PFSK-1 (cell line): ENCODE results near the gene MACROH2A1.

Experiments
- FOXP2 ChIP-seq: optimal IDR thresholded peaks from 2 replicates; pipeline ENCODE3; 2011; ENCODE audit warnings: borderline replicate concordance, control low read depth, inconsistent platforms; ENCODE audit not compliant: insufficient read depth; ENCODE audit errors: extremely low read length, extremely low read depth
- POLR2AphosphoS5 ChIP-seq: IDR thresholded peaks from 2 replicates; pipeline ENCODE4 v1.6.1; 2012; ENCODE audit warnings: low read depth, mild to moderate bottlenecking, control low read depth, low read length, moderate library complexity
- SIN3A ChIP-seq: IDR thresholded peaks from 2 replicates; pipeline ENCODE4 v1.6.1; 2012; ENCODE audit warnings: mild to moderate bottlenecking, low read length, moderate library complexity, borderline replicate concordance; ENCODE audit not compliant: insufficient read depth
- TAF1 ChIP-seq: IDR thresholded peaks from 2 replicates; pipeline ENCODE4 v1.6.1; 2012; ENCODE audit warnings: low read length, control low read depth, borderline replicate concordance; ENCODE audit not compliant: insufficient read depth
- TF ChIP-seq, protein P1 (sequence below), 2 experiments: IDR thresholded peaks; 2 replicates each; pipeline versions ENCODE4 v1.6.1 to v1.8.0; 2011 to 2012; ENCODE audit warnings: low read depth in 2 of 2, low read length in 2 of 2, control low read depth in 1 of 2, inconsistent platforms in 1 of 2, mild to moderate bottlenecking in 1 of 2, moderate library complexity in 1 of 2; ENCODE audit not compliant: insufficient read depth in 1 of 2

The MACROH2A1 gene

DNA sequence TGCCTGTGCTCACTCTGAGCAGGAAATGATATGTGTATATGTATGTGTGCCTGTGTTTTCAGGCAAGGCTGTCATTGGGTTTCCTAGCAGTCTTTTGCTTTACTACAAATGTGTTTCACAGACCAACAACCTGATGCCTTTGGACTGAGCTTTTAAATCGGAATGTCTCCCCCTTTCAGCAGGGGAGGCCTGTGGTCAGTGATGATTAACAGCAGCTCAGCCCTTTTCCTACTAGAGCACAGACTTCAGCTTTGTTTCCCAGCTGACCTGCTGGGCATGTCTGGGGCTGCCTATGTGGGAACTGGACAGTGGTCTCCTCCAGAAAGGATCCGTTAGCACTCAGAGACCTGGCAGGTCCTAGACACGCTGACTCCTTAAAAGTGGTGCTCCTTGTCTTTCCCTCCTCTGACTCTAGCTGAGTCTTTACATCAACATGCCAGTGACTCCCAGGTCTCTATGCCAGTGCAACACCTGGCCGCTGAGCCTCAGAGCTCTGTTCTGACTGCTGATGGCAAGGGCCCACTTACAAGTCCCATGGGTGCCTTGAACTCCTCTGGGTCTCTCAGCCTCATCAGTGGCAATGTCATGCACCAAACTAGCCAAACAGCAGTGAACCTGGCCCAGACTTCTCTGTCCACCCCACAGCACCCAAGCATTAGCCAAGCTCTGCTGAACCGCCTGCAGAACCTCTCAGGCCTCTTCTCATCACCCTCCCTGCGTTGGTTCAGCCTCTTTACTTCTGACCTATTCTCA lies 7.7 kb downstream of the MACROH2A1 start:
- TF ChIP-seq POLR2AphosphoS5: no peak
- no peak for TF ChIP-seq TAF1
- TF ChIP-seq FOXP2: no peak
- no peak for TF ChIP-seq SIN3A
- TF ChIP-seq, protein P1, sequence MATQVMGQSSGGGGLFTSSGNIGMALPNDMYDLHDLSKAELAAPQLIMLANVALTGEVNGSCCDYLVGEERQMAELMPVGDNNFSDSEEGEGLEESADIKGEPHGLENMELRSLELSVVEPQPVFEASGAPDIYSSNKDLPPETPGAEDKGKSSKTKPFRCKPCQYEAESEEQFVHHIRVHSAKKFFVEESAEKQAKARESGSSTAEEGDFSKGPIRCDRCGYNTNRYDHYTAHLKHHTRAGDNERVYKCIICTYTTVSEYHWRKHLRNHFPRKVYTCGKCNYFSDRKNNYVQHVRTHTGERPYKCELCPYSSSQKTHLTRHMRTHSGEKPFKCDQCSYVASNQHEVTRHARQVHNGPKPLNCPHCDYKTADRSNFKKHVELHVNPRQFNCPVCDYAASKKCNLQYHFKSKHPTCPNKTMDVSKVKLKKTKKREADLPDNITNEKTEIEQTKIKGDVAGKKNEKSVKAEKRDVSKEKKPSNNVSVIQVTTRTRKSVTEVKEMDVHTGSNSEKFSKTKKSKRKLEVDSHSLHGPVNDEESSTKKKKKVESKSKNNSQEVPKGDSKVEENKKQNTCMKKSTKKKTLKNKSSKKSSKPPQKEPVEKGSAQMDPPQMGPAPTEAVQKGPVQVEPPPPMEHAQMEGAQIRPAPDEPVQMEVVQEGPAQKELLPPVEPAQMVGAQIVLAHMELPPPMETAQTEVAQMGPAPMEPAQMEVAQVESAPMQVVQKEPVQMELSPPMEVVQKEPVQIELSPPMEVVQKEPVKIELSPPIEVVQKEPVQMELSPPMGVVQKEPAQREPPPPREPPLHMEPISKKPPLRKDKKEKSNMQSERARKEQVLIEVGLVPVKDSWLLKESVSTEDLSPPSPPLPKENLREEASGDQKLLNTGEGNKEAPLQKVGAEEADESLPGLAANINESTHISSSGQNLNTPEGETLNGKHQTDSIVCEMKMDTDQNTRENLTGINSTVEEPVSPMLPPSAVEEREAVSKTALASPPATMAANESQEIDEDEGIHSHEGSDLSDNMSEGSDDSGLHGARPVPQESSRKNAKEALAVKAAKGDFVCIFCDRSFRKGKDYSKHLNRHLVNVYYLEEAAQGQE (IDR thresholded peaks at IDR 0.05; ENCODE audit: insufficient read depth in 1 of 2, low read depth in 2 of 2, low read length in 2 of 2): no peak

DNA sequence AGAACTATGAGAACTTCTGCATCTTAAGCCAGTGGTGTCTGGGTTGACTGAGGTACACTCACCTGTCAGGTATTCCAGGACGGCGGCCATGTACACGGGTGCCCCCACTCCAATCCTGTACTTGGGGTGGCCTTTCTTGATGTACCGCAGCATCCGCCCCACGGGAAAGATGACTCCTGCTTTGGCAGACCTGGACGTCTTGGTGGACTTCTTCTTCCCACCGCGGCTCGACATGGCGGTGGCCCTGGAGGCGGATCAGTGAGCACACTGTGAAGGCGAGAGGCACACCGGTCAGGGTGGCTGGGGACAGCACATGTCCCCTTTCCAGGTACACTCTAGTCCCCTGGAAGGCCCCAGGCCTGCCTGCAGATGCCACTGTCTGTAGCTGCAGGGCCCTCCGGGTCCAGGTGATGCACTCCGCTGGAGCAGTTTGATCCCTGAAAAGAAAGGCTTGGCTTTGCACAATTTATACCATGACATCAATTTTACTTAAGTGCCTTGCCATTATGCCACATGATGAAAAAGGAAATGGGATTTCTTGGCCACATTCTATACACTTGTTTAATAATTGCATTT lies 10.1 kb downstream of the MACROH2A1 start:
- TF ChIP-seq, protein P1 (IDR thresholded peaks at IDR 0.05; ENCODE audit: insufficient read depth in 1 of 2, low read depth in 2 of 2, low read length in 2 of 2): no peak
- TF ChIP-seq SIN3A (no peak), TAF1 (no peak), POLR2AphosphoS5 (no peak), FOXP2 (no peak)

DNA sequence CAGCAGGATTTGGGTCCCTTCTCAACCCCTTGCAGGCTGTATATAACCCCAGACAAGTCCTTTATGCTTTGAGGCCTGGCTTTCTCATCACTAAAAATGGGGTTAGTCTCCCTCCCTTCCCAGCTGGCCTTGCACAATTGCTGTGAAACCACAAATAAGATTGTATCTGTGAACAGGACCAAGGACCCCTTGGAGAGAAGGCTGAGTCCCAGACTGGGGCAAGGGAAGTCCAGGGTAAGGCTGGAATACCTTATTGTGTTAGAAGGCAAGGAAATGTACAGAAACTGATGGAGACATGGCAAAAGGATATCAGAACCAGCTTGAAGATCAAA lies 11.4 kb downstream of the MACROH2A1 start:
- TF ChIP-seq POLR2AphosphoS5 (no peak), SIN3A (no peak), FOXP2 (no peak), TAF1 (no peak)
- TF ChIP-seq, protein P1 (IDR thresholded peaks at IDR 0.05; ENCODE audit: insufficient read depth in 1 of 2, low read depth in 2 of 2, low read length in 2 of 2): no peak

DNA sequence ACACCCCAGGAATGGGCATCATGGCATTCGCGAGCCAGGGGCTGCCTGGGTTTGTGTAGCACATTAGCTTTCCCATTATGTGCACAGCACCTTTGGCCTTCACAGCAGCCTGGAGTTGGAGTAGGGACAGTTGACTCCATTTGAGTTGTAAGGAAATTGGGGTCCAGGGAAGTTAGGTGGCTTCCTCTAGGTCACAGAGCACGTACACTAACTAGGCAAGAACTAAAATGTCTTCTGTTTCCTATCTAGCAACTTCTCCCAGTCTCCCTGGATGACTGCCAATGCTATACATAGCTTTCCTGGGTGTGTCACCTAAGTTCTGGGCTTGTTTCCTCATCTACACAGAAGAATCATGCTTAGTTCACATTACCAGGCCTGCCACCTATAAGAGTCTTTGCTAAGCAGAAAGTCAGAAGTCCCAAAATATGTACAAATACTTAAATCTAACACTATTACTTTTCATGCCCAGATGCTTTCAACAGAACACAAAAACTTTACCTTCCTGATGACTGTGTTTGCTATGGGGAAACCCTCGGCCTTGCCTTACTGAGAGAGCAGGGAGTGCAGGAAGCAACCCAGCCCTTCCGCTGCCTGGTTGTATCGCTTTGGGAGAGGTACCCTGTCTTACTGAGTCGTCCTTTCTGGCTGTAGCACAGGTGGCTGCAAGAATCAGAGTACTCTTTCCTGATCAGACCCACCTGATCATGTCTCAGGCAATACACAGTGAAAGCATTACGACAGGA lies 12.0 kb downstream of the MACROH2A1 start:
- TF ChIP-seq SIN3A: no peak
- TF ChIP-seq POLR2AphosphoS5: no peak
- TF ChIP-seq FOXP2: no peak
- TF ChIP-seq, protein P1 (IDR thresholded peaks at IDR 0.05; ENCODE audit: insufficient read depth in 1 of 2, low read depth in 2 of 2, low read length in 2 of 2): no peak
- TF ChIP-seq TAF1: no peak
